Brain pericyte (primary cell): ENCODE results near the gene UGT1A9.
"Not testable (repeated sequence)": the region's sequence is repeated elsewhere in the genome, so short reads cannot be mapped to it uniquely, and the experiment has no call there.

ENCODE experiments used
- DNase-seq: peaks from one replicate; pipeline ENCODE4 v3.0.0-alpha.2; 2012; ENCODE audit warnings: low read depth, low spot score

UGT1A9 gene

GRCh38 chr2:233680361-233681045, 8.8 kb downstream of the UGT1A9 start:
- DNase-seq, result no peak

- DNase-seq, result no peak
Observed at GRCh38 chr2:233681521-233682099, 9.9 kb downstream of the UGT1A9 start, which contains the start of gene UGT1A7. Gene UGT1A7, plus strand, starts transcription at chr2:233681901. Its CDS starts 37 bp downstream, at chr2:233681938.

- no peak for DNase-seq
Observed at GRCh38 chr2:233684640-233685039, 12.9 kb downstream of the UGT1A9 start.

- no peak for DNase-seq
Observed at GRCh38 chr2:233686928-233687327, 15.2 kb downstream of the UGT1A9 start.

GRCh38 chr2:233688341-233688740, 16.6 kb downstream of the UGT1A9 start:
- no peak for DNase-seq

- no peak for DNase-seq
Observed at GRCh38 chr2:233689031-233689430, 17.3 kb downstream of the UGT1A9 start.

GRCh38 chr2:233689501-233689900, 17.8 kb downstream of the UGT1A9 start:
- no peak for DNase-seq

GRCh38 chr2:233690444-233690843, 18.7 kb downstream of the UGT1A9 start:
- no peak for DNase-seq

- no peak for DNase-seq
Observed at GRCh38 chr2:233691443-233692433, 20.0 kb downstream of the UGT1A9 start.

- DNase-seq, result no peak
Observed at GRCh38 chr2:233692648-233693047, 20.9 kb downstream of the UGT1A9 start, which contains the start of gene UGT1A6. Gene UGT1A6, plus strand, starts transcription at chr2:233692890. Its CDS starts 115 bp downstream, at chr2:233693005.

- no peak for DNase-seq
Observed at GRCh38 chr2:233693963-233694362, 22.3 kb downstream of the UGT1A9 start.

GRCh38 chr2:233698740-233699139, 27.0 kb downstream of the UGT1A9 start:
- DNase-seq, result no peak

GRCh38 chr2:233699424-233700027, 27.8 kb downstream of the UGT1A9 start:
- no peak for DNase-seq

- DNase-seq, result no peak
Observed at GRCh38 chr2:233700028-233700635, 28.4 kb downstream of the UGT1A9 start.

- not testable (repeated sequence) for DNase-seq
Observed at GRCh38 chr2:233700842-233701241, 29.1 kb downstream of the UGT1A9 start.

GRCh38 chr2:233702238-233702637, 30.5 kb downstream of the UGT1A9 start:
- no peak for DNase-seq

- DNase-seq, result no peak
Observed at GRCh38 chr2:233705911-233706506, 34.3 kb downstream of the UGT1A9 start.

- no peak for DNase-seq
Observed at GRCh38 chr2:233706720-233707119, 35.0 kb downstream of the UGT1A9 start.

- no peak for DNase-seq
Observed at GRCh38 chr2:233707940-233708644, 36.4 kb downstream of the UGT1A9 start.

GRCh38 chr2:233708942-233709341, 37.2 kb downstream of the UGT1A9 start:
- DNase-seq, result no peak
